HG03060 (cell line): ENCODE measurements around the gene CBL.
"Not testable (repeated sequence)": the region's sequence is repeated elsewhere in the genome, so short reads cannot be mapped to it uniquely, and the experiment has no call there.

Experiments
- ATAC-seq: cut with Tn5 transposase; IDR thresholded peaks from one replicate; pipeline ENCODE4 v1.9.1; 2021; ENCODE audit warnings: low read depth, moderate number of reproducible peaks; ENCODE audit not compliant: unreplicated experiment

The CBL gene

DNA sequence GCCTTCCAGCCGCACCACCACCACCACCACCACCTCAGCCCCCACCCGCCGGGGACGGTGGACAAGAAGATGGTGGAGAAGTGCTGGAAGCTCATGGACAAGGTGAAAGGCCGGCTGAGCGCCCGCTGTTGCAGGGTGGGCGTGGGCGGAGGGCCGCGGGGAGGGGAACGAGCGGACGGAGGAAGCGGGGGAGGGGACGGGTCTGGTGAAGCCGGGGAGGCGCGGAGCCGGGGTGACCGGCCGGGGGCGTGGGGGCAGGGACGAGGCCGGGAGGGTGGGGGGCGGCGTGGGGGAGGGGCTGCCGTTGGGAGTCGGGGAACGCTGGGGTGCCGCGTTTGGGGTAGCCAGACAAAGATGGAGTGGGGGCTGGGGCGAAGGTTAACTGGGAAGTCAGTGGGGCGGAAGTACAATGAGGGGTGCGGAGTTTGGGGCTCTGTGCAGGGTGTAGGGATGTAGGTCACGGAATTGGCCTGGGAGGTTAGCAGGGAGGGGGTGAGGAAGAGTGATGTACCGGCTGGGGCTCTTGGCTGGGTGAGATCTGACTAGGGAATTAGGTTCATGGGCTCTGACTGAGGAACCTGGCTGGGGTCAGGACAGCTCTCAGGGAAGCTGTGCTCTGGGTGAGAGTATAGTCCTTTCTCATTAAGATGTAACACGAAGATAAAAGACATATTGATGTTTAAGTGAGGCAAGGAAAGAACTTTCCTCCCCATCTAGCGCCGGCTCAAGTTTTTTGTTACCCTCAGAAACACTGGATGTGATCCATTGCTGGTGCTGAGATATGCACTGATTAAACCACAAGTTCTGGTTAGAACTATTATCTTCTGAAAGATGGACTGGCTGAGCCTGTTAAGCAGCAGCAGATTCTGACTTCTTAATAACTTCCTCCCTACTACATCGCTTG, 624 bp downstream of the CBL start:
- ATAC-seq: no peak

DNA sequence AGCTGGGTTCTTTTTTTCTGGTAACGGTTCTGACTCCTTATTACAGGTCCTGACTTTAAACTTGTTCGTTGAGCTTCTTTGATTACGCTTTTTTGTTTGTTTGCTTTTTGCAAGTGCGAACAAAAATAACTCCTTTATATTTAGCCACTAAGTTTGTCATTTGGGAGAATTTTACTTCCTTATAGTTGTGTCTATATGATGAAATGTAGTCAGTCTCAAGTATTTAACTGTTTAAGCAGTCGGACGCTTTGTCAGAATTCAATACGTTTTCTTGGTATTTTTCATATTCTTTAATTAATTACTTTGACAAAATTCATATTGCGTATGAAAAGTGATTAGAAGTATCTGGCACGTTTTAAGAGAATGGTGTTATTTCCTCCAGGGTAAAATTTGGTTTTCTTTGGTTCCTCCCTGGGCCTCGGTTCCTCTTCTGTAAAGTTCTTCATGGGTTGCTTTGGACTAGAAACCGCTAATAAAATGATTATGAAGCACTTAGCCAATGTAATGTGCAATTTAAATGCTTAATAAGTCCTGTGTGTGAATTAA, 1.3 kb downstream of the CBL start:
- ATAC-seq: no peak

GRCh38 chr11:119209186-119209585, 3.0 kb downstream of the CBL start:
- ATAC-seq: no peak

GRCh38 chr11:119210050-119210449, 3.9 kb downstream of the CBL start:
- no peak for ATAC-seq

DNA sequence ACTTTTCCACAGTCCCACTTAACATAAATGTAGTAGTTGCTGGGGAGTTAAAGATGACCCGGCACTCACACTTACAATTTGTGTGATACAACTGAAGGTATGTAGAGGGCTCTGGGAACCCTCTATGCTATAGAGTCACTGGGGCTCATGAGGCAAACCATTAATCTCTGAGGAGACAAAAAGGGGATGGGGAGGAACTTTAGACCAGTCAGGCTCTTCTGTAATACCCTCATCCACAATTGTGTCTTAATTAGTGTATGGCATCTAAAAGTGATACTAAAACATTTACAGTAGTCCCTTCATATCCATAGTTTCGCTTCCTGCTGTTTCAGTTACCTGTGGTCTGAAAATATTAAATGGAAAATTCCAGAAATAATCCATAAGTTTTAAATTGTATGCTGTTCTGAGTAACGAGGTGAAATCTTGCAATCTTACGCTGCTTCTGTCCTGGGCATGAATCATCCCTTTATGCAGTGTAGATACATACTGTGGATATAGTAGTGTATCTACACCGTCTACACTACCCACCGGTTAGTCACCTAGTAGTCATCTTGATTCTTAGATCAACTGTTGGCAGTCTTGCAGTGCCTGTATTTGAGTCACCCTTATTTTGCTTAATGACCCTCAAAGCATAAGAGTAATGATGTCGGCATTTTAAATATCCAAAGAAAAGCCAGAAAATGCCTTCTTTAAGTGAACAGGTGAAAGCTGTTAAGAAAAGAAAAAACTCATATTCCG, 12.2 kb downstream of the CBL start:
- no peak for ATAC-seq

GRCh38 chr11:119222308-119222707, 16.2 kb downstream of the CBL start:
- no peak for ATAC-seq

- ATAC-seq: no peak
These were observed 16.8 kb downstream of the CBL start for GRCh38 chr11:119222891-119223290.

- ATAC-seq: no peak
These were observed 17.7 kb downstream of the CBL start for GRCh38 chr11:119223856-119224255.

- not testable (repeated sequence) for ATAC-seq
These were observed 22.6 kb downstream of the CBL start for GRCh38 chr11:119228535-119229287.

- ATAC-seq: no peak
These were observed 23.1 kb downstream of the CBL start for GRCh38 chr11:119229288-119229672.

DNA sequence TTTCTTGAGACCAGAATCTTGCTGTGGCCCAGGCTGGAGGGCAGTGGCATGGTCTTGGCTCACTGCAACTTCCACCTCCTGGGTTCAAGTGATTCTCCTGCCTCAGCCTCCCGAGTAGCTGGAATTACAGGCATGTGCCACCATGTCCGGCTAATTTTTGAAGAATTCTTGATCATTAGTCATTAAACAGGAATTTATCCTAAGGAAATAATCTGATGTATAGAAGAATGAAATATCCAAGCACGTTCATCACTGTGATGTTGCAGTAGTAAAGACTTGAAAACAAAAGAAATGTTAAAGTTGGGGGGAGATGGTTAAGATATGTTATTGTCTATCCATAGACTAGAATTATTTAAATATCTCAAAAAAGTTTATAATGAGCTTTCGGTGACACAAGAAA, 23.6 kb downstream of the CBL start:
- no peak for ATAC-seq

DNA sequence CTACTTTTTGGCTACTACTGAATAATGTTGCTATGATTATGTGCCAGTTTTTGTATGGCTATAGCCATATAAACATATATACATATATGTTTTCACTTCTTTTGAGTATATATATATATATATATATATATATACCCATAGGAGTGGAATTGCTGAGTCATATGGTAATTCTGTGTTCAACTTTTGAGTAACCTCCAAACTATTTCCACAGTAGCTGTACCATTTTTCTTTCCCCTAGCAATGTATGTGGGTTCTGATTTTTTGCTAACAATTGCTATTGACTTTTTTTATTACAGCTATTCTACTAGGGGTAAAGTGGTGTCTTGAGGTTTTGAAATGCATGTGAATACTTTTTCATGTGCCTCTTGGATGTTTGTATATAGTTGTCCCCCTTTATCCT, 30.4 kb downstream of the CBL start:
- ATAC-seq: no peak

GRCh38 chr11:119236891-119237290, 30.8 kb downstream of the CBL start:
- ATAC-seq: no peak

DNA sequence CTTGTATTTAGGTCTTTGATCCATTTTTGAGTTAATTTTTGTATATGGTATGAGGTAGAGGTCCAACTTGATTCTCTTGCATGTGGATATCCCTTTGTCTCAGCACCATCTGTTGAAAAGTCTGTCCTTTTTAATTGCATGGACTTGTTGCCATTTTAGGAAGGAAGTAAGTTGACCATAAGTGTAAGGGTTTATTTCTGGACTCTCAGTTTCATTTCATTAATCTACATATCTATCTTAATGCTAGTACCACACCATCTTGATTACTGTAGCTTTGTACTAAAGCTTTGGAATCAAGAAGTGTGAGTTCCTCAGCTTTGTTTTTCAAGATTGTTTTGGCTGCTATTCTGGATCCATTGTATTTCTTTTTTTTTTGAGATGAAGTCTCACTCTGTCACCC, 31.4 kb downstream of the CBL start:
- ATAC-seq: no peak

DNA sequence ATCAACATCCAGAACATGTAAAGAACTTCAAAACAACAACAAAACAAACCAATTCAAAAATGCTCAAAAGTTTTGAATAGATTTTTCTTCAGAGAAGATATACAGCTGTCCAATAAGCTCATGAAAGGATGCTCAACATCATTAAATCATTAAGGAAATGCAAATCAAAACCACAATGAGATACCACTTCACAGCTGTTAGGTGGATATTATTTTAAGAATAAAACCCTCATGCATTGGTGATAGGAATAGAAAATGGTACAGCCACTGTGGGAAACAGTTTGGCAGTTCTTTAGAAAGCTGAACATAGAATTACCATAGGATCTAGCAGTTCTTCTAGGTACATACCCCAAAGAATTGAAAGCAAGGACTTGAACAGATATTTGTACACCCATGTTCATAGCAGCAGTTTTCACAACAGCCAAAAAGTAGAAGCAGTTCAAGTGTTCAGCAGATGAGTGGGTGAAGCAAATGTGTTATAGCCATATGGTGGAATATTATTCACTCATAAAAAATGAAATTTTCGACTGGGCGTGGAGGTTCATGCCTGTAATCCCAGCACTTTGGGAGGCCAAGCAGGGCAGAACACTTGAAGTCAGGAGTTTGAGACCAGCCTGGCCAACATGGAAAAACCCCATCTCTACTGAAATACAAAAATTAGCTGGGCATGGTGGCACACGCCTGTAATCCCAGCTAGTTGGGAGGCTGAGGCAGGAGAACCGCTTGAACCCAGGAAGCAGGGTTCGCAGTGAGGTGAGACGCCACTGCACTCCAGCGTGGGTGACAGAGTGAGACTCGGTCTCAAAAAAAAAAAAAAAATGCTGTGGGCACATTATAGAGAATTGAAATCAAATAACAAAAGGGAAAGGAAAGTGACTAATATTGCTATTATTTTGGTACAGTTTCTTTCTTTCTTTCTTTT, 42.9 kb downstream of the CBL start:
- no peak for ATAC-seq

GRCh38 chr11:119249671-119250010, 43.5 kb downstream of the CBL start:
- ATAC-seq: no peak

- no peak for ATAC-seq
These were observed 45.0 kb downstream of the CBL start for GRCh38 chr11:119251114-119251513.

- ATAC-seq: no peak
These were observed 48.1 kb downstream of the CBL start for GRCh38 chr11:119254239-119254638.

DNA sequence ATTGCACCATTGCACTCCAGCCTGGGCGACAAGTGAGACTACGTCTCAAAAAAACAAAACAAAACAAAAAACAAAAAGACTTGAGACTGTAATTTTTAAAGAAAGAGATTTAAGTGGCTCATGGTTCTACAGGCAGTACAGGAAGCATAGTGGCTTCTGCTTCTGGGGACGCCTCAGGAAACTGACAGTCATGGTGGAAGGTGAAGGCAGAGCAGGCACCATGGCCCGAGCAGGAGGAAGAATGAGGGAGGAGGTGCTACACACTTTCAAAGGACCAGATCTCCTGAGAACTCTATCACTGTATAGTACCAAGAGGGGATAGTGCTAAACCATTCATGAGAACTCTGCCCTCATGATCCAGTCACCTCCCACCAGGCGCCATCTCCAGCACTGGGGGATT, 52.0 kb downstream of the CBL start:
- ATAC-seq: no peak

GRCh38 chr11:119258983-119259382, 52.8 kb downstream of the CBL start:
- no peak for ATAC-seq
